Mononuclear cell (primary cell): Measurements from ENCODE around the gene TSHZ2. TPM values are rescaled to one million over a fixed set of nuclear protein-coding genes. Genes with fewer than 3 reads are reported as not detected.
"Not testable (repeated sequence)": the region's sequence is repeated elsewhere in the genome, so short reads cannot be mapped to it uniquely, and the experiment has no call there.

Experiments used
- H3K27me3 ChIP-seq: 2 replicates; pipeline ENCODE4 v1.6.0; 2011; ENCODE audit warnings: low read length, control low read depth; ENCODE audit not compliant: insufficient read depth
- H3K4me1 ChIP-seq: 2 replicates; pipeline ENCODE4 v1.5.1; 2011; ENCODE audit warnings: mild to moderate bottlenecking, low read length, control low read depth; ENCODE audit not compliant: insufficient read depth
- H3K4me3 ChIP-seq: 2 replicates; pipeline ENCODE4 v1.5.1; 2011; ENCODE audit warnings: mild to moderate bottlenecking, low read length, moderate library complexity
- H3K9me3 ChIP-seq: 2 replicates; pipeline ENCODE4 v1.5.1; 2011; ENCODE audit warnings: low read depth, mild to moderate bottlenecking, control low read depth, low read length
- total RNA-seq: library from RNA; depleted of rRNA; stranded (reverse); fragments of >200 nt; gene quantifications from one replicate; pipeline ENCODE4 v1.2.3, GENCODE V29; 2012

Gene TSHZ2
- total RNA-seq, 1 donor: 21.3 TPM

DNA sequence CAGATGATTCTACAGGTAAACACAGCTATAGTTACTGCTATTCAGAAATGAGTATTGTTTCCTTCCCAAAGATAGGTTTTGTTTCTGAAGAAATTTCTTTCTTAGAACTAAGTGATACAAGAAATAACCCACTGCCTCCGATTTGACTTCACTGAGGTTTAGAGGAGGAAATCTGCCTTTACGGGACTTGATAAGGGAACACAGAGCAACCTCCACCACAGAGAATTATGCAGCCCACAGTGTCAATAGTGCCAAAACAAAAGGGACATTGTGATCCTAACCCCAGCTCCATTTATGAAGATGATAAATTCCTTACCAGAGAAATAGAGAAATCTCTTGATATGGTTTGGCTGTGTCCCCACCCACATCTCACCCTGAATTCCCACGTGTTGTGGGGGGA lies 456.8 kb downstream of the TSHZ2 start:
- Histone ChIP-seq H3K9me3 (no peaks in the 10 kb centered on the region), H3K4me3 (no peak overlapping the region), H3K4me1 (no peaks in the 10 kb centered on the region), H3K27me3 (no peaks in the 10 kb centered on the region)

DNA sequence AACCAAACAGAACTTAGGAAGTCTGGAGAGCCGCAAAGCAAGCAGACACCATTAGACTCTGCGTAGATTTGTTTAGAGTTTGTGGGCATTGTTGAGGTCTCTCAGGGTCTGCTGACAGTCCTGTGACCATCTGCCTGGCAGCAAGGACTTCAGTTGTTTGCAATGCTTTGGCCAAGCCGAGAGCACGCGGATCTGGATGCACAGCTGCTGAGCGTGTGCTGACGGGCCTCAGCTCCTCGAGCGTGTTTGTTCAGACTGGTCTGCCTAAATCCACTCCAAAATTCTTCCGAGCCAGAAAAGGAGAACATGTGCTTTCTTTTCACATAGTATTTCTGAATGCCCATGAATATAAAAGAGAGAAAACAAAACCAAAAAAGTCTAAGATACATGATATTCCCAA lies 462.5 kb downstream of the TSHZ2 start:
- no peaks in the 10 kb centered on the region for H3K27me3 ChIP-seq
- no peaks in the 10 kb centered on the region for H3K4me1 ChIP-seq
- H3K4me3 ChIP-seq: no peak overlapping the region
- no peaks in the 10 kb centered on the region for H3K9me3 ChIP-seq

DNA sequence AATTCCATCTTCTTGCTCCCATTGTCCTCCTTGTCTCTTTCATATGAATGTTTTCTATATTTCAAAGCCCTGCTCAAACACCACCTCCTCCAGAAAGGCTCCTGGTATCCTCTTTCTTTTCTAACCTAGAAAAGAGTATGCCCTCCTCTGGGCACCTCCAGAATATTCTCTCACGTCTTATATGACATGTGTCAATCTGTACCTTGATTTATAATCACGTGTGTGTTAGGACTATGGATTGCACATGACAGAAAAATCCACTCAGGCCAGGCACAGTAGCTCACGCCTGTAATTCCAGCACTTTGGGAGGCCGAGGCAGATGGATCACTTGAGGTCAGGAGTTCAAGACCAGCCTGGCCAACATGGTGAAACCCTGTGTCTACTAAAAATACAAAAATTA lies 464.8 kb downstream of the TSHZ2 start:
- H3K4me1 ChIP-seq, H3K9me3 ChIP-seq, H3K27me3 ChIP-seq, H3K4me3 ChIP-seq: not testable (repeated sequence)

DNA sequence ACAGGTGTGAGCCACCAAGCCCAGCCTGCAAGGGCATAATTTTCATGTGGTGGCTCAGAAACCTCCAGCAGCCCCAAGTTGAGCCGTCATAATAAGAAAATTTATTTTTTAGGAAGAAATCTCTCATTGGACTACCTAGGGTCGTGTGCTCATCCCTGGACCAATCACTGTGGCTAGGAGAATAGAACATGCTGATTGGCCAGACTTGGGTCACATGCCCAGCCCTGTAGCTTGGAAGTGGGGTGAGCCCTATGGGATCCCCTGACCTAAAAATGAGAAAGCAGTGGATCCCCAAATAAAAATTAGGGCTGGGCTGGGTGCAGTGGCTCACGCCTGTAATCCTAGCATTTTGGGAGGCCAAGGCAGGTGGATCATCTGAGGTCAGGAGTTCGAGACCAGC lies 466.2 kb downstream of the TSHZ2 start:
- H3K4me1 ChIP-seq: no peaks in the 10 kb centered on the region
- no peak overlapping the region for H3K4me3 ChIP-seq
- no peaks in the 10 kb centered on the region for H3K9me3 ChIP-seq
- peaks cover 2% of the 10 kb centered on the region for H3K27me3 ChIP-seq

DNA sequence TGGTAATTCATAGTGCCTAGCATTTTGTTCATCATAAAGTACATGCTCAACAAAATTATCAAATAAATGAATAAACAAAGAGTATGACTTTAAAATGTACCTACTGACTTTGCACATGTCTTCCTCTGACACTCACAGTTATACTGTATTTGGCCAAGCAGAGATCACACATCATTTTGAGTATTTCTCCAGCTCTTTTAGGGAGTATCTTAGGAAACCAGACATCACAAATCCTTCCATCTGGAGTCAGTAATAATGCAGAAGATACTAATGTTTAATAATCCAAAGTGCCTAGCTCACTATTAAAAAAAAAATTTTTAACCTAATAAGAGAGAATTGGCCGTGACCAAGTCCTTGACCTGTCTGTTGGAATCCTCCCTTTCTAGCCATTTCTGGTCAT lies 466.9 kb downstream of the TSHZ2 start:
- H3K4me3 ChIP-seq: no peak overlapping the region
- no peaks in the 10 kb centered on the region for H3K9me3 ChIP-seq
- no peaks in the 10 kb centered on the region for H3K4me1 ChIP-seq
- peaks cover 2% of the 10 kb centered on the region for H3K27me3 ChIP-seq

DNA sequence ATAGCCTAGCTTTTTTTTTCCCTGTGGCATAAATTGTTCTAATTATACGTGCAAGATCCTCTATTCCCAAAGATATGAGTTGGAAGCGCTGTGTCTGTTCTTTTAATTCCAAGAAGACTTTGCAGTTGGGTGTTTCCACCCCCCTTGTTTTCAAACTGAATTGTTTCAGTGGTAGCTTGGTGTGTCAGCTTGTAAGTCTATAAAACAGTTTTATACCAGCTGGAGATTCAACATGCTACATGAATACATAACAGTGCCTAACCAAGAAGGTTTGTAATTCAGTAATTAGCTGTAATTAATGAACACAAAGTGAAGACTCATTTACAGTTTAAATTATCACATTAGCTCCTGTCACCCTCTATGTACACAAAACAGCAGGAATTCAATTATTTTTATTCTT lies 467.5 kb downstream of the TSHZ2 start:
- no peaks in the 10 kb centered on the region for H3K4me1 ChIP-seq
- H3K9me3 ChIP-seq: no peaks in the 10 kb centered on the region
- H3K27me3 ChIP-seq: peaks cover 2% of the 10 kb centered on the region
- no peak overlapping the region for H3K4me3 ChIP-seq

DNA sequence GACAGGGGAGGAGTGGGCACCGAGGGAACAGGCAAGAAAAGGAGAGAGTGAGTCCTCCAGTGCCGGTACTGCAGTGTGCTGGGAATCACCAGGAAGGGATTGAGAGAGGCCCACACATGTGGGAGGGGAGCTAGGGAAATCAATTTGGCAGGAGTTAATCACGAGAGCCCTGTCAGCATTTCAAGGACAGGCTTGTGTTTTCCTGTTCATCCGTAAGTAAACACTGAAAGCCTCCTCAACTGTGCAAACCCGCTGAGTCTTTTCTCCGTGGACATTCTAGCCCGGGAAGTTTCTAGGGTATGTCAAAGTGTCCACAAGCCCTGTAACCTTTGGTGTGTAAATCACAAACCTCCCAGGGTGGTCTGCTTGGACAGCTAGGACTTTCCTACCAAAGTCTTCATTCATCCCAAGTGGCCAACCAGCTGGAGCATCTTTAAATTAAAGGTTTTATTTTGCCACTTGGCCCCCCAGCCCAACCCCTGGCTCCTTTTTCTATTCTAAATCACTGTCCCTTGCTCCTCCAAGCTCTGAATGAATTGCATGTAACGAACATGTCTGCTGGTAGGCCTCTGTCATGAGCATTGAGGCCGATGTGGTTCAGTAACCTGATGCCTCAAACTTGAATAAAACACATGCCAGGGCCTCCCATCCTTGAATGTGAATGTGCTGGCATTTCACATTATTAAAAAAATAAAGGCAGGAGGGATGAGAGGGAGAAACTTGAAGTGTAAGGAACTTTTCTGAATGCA lies 472.4 kb downstream of the TSHZ2 start:
- H3K9me3 ChIP-seq: peaks cover 11% of the 10 kb centered on the region
- H3K4me3 ChIP-seq: no peak overlapping the region
- peaks cover 2% of the 10 kb centered on the region for H3K27me3 ChIP-seq
- H3K4me1 ChIP-seq: peaks cover 7% of the 10 kb centered on the region

DNA sequence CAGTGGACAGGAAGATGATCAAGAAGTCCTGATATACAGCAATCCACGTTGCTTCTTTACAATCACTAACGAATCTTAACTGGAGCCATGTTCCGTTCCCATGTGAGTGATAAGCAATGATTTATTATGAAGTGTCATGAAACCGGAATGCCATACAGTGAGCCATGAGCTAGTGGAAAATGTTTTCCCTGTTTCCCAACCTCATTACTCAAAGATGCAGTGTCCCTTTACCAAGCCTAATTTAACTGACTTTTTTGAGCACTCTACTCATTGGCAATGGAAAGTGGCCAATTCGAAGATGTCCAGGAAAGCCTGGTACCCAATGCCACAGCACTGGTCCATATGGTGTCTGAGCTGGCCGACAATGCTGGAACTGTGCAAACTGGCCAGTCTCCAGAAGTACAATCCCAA lies 473.2 kb downstream of the TSHZ2 start:
- H3K27me3 ChIP-seq: peaks cover 2% of the 10 kb centered on the region
- peaks cover 16% of the 10 kb centered on the region for H3K9me3 ChIP-seq
- H3K4me3 ChIP-seq: no peak overlapping the region
- H3K4me1 ChIP-seq: peaks cover 7% of the 10 kb centered on the region

DNA sequence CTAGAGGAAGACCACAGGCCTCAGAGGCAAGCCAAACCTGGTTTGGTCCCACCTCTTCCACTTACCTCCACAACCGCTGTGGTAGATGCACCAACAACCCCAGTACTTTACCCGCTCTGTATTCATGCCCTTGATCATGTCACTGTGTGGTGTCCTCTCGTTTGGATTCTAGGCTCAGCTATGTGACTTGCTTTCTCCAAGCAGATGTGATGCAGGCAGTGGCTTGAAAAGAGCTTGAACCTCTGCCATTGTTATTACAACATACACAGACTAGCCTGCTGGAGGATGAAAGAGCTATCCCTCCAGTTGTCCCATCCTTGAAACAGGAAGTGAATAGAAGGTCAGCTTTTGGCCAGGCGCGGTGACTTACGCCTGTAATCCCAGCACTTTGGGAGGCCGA lies 473.8 kb downstream of the TSHZ2 start:
- Histone ChIP-seq H3K27me3 (no peaks in the 10 kb centered on the region), H3K4me3 (no peak overlapping the region), H3K4me1 (peaks cover 7% of the 10 kb centered on the region), H3K9me3 (peaks cover 17% of the 10 kb centered on the region)

DNA sequence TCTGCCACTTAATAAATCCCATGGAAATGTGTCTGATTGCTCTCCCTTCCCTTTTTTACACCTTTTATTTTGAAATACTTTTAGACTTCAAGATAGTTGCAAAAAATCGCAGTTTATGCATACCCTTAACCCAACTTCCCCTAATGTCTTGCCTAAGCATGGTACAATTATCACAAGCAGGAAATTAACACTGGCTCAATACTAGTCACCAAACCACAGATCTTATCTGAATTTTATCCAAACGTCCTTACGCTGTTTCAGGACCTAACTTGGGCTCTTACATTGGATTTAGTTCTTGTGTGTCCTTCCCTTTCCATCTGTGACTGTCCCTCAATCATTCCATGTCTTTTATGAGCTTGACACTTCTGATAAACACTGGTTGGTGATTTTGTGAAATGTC lies 475.2 kb downstream of the TSHZ2 start:
- H3K9me3 ChIP-seq: peaks cover 17% of the 10 kb centered on the region
- no peak overlapping the region for H3K4me3 ChIP-seq
- H3K27me3 ChIP-seq: no peaks in the 10 kb centered on the region
- H3K4me1 ChIP-seq: peaks cover 7% of the 10 kb centered on the region

DNA sequence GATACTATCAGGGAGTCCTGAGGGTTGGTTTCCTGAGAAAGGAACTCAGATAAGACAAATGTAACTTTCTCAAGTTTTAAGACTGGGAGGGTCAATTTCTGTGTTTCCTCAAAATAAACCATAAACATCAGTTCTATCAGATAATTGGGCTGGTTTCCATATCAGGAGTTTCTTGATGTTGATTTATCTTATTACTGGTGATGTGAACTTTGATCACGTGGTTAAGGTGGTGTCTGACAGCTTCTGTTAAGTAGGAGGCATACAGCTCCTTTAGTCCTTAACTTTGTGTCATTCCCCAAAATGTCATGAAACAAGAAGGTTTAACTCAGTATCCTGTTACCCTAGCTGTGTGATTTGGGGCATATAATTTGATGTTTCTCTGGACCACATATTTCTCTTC lies 476.3 kb downstream of the TSHZ2 start:
- H3K9me3 ChIP-seq: peaks cover 17% of the 10 kb centered on the region
- H3K27me3 ChIP-seq: no peaks in the 10 kb centered on the region
- H3K4me1 ChIP-seq: peaks cover 7% of the 10 kb centered on the region
- H3K4me3 ChIP-seq: no peak overlapping the region

DNA sequence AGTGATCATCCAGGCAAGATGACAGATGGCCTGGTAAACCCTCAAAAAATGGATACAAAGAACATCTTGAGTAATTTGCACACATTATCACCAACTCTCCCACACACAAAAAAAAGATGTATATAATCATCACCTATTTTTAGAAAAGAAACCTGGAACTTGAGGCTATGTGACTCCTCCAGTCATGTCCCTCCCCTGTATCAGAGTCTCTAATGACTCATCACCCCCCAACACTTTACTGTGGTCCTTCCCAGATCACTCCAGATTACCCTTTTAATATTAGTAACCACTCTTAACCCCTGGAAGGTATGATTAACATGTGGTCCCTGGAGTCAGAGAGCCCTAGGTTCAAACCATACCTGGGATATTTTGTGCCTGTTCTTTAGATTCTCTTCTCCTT lies 476.7 kb downstream of the TSHZ2 start:
- Histone ChIP-seq H3K9me3 (peaks cover 17% of the 10 kb centered on the region), H3K27me3 (no peaks in the 10 kb centered on the region), H3K4me3 (no peak overlapping the region), H3K4me1 (peaks cover 7% of the 10 kb centered on the region)

DNA sequence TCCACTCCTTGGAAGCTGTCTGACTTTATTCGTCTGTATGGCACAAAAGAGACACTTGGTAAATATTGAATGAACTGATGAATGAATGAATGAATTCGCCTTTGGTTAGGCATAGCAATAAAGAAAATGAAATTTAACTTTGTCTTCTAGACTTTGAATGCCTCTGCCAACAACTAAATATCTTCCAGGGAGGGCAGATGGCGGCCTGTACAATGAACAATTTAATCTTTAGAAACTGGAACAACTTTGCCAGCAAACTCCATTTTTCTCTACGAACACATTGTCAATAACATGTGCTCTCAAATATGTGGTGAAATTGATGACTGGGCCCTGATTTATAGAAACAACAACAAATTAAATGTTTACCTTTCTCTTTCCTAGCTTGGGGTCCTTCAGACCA lies 480.9 kb downstream of the TSHZ2 start:
- no peaks in the 10 kb centered on the region for H3K4me1 ChIP-seq
- no peaks in the 10 kb centered on the region for H3K27me3 ChIP-seq
- H3K4me3 ChIP-seq: no peak overlapping the region
- peaks cover 17% of the 10 kb centered on the region for H3K9me3 ChIP-seq

DNA sequence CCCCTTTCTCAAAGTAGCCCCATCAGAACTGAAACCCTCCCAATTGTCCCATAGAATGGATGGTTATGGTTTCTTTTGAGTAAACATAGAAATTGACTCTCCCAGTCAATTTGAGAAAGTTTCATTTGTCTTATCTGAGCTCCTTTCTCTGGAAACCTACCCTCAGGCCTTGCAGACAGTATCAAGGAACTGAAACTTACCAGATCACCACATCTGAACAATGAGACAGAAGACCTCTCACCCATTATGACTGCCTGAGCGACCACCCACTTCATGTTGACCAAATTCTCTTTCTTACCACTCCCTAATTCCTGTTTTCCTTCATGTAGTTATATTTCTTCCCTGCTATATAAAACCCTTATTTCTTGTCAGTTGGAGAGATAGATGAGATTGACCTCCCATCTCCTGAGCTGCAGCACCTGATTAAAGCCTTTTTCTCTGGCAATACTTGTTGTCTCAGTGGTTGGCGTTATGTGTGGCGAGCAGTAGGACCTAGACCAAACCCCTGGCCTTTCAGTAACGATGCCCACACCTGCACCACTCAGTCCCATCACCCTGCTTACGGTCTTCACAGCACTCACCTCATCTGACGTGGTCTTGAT lies 482.6 kb downstream of the TSHZ2 start:
- Histone ChIP-seq H3K4me1 (no peaks in the 10 kb centered on the region), H3K27me3 (no peaks in the 10 kb centered on the region), H3K4me3 (no peak overlapping the region), H3K9me3 (peaks cover 6% of the 10 kb centered on the region)

DNA sequence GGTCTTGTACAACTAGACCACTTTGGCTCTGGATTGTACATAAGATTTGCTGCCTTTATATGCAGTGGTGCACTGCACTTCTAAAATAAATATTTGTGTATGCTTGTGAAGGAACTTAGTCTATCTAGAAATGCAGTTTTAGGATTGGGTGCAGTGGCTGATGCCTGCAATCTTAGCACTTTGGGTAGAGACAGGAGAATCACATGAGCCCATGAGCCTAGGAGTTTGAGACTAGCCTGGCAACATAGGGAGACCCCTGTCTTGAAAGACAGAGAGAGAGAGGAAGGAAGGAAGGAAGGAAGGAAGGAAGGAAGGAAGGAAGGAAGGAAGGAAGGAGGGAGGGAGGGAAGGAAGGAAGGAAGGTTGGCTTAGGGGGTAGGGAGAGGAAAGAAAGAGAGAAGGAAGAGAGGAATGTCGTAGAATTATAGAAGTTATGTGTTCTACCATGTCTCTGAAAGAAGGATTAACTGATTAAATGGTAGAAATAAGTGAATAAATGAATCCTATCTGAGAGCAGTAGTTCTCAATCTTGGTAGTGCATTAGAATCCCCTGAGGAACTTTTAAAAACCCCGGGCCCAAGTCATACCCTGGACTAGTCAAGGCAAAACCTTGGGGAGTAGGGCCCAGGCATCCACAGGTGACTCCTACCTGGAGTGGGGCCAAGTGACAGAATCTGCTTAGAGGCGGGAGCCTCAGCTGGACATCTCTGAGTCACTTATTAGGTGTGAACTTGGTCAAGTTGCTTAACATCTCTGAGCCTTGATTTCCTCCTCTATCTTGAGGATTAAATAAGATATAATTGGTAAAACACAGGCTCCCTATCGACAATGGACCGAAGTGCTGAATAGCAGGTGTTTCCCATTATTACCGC lies 491.2 kb downstream of the TSHZ2 start:
- Histone ChIP-seq H3K4me1 (no peaks in the 10 kb centered on the region), H3K4me3 (no peak overlapping the region), H3K27me3 (no peaks in the 10 kb centered on the region), H3K9me3 (no peaks in the 10 kb centered on the region)
